ENCODE results near the gene ZBTB17.
"Not testable (repeated sequence)": the region's sequence is repeated elsewhere in the genome, so short reads cannot be mapped to it uniquely, and the experiment has no call there.

Gene ZBTB17

DNA sequence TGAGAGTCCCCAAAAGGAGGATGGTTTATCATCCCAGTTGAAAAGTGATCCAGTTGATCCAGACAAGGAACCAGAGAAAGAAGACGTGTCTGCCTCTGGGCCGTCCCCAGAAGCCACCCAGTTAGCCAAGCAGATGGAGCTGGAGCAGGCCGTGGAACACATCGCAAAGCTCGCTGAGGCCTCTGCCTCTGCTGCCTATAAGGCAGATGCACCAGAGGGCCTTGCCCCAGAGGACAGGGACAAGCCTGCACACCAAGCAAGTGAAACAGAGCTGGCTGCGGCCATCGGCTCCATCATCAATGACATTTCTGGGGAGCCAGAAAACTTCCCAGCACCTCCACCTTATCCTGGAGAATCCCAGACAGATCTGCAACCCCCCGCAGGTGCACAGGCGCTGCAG lies 43.3 kb downstream of the ZBTB17 start:
- no peak for DNase-seq

DNA sequence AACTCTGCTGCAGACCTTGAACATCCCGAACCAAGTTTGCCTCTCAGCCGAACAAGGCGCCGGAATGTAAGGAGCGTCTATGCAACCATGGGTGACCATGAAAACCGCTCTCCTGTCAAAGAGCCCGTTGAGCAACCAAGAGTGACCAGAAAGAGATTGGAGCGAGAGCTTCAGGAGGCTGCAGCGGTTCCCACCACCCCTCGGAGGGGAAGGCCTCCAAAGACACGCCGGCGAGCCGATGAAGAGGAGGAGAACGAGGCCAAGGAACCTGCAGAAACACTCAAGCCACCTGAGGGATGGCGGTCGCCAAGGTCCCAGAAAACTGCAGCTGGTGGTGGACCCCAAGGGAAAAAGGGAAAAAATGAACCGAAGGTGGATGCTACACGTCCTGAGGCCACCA lies 44.0 kb downstream of the ZBTB17 start:
- no peak for DNase-seq

DNA sequence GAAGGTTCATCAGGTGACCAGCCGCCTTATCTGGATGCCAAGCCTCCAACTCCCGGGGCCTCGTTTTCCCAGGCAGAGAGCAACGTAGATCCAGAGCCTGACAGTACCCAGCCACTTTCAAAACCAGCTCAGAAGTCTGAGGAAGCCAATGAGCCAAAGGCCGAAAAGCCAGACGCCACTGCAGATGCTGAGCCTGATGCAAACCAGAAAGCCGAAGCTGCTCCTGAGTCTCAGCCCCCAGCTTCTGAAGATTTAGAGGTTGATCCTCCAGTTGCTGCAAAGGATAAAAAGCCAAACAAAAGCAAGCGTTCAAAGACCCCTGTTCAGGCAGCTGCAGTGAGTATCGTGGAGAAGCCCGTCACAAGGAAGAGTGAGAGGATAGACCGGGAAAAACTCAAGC lies 44.5 kb downstream of the ZBTB17 start:
- DNase-seq: no peak

DNA sequence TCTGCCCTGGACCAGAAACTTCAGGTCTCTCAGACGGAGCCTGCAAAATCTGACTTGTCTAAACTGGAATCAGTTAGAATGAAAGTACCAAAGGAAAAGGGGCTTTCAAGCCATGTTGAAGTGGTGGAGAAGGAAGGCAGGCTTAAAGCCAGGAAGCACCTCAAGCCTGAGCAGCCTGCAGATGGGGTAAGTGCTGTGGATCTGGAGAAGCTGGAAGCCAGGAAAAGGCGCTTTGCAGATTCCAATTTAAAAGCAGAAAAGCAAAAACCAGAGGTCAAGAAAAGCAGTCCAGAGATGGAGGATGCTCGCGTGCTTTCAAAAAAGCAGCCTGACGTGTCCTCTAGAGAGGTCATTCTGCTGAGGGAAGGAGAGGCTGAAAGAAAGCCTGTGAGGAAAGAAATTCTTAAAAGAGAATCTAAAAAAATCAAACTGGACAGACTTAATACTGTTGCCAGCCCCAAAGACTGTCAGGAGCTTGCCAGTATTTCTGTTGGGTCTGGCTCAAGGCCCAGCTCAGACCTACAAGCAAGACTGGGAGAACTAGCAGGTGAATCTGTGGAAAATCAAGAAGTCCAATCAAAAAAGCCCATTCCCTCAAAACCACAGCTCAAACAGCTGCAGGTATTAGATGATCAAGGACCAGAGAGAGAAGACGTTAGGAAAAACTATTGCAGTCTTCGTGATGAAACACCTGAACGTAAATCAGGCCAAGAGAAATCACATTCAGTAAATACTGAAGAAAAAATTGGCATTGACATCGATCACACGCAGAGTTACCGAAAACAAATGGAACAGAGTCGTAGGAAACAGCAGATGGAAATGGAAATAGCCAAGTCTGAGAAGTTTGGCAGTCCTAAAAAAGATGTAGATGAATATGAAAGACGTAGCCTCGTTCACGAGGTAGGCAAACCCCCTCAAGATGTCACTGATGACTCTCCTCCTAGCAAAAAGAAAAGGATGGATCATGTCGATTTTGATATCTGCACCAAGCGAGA lies 46.6 kb downstream of the ZBTB17 start:
- DNase-seq: no peak

DNA sequence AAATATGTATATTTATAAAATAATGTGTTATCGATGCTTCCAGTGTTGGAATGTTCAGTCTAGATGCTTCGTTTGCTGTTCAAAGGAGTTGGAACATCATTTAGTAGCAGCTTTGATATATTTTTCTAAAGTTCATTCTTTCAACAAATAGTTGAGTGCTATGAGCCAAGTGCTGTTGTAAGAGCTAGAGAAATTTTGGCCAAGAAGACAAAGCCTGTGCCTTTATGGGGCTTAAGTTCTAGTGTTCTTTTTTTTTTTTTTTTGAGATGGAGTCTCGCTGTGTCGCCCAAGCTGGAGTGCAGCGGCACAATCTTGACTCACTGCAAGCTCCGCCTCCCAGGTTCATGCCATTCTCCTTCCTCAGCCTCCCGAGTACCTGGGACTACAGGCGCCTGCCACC lies 49.5 kb downstream of the ZBTB17 start:
- DNase-seq: not testable (repeated sequence)

DNA sequence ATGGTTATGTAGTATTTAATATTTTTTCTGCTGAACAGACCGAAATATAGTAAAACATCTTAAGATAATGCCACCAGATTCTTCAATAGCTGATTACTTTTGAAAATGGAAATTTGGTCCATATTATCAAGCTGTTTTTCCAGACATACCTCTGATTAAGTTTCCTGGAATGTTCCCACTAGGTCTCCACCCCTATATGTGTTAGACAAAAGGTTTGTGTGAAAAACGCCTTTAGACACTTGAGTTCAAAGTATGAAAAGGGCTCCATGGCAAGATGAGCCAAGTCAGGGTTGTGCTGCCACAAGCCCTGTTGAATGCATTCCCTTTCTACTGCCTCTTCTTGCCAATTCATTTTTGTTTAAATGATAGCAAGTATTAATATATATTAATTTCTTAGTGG lies 52.7 kb downstream of the ZBTB17 start:
- DNase-seq: no peak

DNA sequence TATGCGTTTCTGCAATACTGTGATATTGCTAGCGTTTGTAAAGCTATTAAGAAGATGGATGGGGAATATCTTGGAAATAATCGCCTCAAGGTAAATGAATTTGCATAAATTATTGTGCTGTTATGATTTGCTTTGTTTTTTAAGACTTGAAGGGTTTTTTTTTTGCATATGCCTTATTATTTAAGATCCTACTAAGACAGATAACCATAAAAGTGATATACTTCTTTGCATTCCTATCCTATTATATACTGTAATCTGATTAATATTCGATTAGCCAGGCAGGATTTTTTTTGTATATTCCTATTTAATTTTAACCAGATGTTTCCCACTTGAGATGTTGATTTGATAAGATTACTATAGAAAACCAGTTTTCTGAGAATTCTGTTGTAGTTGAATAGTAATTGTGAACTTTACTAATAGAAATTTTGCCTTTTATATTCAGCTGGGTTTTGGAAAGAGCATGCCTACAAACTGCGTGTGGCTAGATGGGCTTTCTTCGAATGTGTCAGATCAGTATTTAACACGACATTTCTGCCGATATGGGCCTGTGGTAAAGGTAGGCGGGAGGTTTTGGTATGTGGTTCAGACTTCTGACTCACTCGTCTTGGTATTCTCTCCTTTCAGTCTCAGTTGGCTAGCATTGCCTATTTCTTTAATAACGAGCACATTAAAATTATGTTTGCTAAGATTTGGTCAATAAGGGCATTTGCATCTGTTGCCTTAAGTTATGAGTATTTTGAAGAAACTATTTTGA lies 56.8 kb downstream of the ZBTB17 start:
- no peak for DNase-seq

DNA sequence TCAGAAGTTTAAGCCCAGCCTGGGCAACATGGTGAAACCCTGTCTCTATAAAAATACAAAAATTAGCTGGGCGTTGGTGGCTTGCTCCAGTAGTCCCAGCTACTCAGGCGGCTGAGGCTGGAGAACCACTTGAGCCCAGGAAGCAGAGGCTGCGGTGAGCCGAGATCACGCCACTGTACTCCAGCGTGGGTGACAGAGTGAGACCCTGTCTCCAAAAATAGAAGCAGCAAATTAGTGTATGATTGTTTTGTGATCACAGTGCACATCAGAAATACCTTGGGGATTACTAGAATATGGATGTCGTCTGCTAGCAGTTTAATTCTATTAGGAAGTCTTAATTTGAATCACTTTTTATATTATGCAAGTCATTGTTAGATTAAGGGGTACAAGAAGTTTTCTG lies 59.0 kb downstream of the ZBTB17 start:
- DNase-seq: no peak

DNA sequence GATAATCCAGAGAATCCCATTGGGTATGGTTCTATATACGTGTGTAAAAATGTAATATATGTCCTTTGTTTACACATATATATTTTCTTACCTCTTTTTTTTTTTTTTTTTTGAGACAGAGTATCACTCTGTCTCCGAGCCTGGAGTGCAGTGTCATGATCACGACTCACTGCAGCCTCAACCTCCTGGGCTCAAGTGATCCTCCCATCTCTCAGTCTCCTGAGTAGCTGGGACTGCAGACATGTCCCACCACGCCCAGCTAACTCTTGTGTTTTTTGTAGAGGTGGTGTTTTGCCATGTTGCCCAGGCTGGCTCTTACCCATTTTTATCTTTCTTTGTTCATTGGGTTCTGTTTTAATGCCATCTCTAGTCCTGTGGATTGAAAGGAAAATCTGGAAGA lies 59.5 kb downstream of the ZBTB17 start:
- DNase-seq: no peak

DNA sequence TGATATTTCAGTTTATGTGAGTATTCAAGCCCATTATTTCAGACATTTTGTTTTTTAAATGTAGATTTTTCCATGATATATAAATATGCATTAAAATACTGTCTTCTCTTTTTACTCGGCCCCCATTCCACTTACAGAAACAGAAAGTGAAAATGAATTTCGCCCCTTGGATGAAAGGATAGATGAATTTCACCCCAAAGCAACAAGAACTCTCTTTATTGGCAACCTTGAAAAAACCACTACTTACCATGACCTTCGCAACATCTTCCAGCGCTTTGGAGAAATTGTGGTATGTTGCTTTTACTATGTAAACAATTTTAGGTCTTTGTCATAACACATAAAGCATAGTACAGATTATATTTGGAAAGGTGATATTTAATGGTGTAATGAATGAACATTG lies 59.9 kb downstream of the ZBTB17 start:
- DNase-seq: no peak

DNA sequence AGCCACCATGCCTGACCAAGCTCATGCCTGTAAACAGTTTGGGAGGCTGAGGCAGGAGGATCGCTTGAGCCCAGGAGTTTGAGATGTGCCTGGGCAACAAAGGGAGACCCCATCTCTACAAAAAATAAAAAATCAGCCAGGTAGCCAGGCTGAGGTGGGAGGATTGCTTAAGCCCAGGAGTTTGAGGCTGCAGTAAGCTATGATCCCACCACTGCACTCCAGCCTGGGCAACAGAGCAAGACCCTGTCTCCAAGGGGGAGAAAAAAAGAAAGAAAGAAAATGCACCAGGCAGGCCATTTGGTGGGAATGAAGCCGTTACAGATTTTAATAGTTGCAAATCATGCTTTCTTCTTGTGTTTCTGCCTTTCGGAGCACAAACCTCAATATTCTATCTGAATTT lies 62.3 kb downstream of the ZBTB17 start:
- not testable (repeated sequence) for DNase-seq

DNA sequence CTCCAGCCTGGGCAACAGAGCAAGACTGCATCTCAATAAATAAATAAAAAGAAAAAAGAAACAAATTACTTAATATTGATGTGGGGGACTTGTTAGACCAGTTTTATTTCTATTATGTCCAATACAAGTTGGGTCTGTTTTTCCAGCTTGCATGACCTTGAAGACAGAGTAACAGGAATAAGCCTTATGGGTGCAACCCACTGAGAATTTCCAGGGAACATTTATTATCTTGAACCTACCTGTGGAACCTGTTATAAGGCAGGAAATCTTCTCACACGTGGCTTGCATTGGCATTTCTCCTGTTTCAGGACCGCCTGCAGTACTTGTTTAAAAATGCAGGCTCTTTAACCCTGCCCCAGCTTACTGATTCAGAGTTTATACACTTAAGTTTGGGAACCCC lies 64.0 kb downstream of the ZBTB17 start:
- no peak for DNase-seq

DNA sequence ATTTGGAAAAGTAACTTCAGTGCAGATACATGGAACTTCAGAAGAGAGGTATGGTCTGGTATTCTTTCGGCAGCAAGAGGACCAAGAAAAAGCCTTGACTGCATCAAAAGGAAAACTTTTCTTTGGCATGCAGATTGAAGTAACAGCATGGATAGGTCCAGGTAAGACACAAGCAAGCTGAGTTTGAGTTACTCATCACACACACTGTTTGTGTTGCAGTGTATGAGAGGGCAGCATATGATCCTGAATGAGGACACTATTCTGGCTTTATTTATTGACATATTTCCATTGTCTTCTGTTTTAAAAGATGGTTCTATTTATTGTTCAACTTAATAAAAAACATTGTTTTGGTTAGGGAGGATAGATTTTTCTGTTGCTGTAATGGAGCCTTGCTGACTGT lies 64.8 kb downstream of the ZBTB17 start:
- no peak for DNase-seq

DNA sequence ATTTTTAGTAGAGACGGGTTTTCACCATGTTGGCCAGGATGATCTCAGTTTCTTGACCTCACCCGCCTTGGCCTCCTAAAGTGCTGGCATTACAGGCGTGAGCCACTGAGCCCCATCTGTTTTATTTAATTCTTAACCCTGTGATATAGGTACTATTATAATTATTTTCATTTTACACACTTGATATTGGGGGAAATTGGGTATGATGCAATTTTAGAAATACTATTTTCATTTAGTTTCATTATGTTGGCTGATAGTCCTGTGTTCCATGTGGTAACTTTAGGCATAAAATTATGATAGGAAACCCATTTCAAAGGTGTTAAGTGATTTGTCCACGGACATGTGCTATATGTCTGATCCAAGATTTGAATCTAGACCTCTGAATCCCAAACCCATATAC lies 67.3 kb downstream of the ZBTB17 start:
- DNase-seq: no peak

DNA sequence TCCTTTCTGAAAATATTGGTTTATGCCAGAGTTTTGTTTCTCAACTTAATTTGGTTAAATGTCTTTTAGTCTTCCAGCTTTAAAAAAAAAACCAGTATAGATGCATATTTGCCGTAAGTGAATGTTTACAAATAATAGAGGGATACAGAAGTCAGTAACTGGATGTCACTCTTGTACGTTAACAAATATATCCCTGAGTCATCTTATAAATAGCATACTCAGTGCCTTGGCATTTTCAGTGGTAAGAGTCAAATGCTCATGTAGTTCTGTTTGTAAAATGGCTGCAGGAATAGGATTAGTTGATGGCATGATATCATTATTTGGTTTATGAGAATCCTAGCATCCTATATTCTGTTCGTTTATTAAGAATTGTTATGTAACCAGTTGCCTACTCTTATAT lies 73.0 kb downstream of the ZBTB17 start:
- DNase-seq: no peak

DNA sequence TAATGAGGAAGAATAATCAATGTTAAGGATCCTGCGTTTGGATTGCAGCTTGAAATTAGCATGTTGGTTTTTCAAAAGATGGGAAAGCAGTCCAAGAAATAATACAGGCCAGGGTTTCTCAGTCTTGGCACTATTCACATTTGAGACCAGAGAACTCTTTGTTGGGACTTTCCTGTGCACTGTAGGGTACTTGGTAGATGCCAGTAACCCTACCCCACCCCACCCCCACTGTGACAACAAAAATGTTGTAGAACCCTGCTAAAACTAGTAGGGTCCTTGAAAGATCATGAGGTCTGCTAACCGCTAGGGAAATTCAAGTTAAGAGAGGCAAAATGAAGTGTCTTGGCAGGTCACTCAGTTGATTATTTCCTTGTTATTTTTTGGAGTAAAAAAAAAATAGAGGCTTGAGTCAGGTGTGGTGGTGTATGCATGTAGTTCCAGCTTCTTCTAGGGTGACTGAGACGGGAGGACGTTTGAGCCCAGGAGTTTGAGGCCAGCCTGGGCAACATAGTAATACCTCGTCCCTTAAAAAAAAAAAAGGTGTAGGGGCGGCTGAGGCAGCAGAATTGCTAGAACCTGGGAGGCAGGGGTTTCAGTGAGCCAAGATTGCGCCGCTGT lies 75.1 kb downstream of the ZBTB17 start:
- no peak for DNase-seq

DNA sequence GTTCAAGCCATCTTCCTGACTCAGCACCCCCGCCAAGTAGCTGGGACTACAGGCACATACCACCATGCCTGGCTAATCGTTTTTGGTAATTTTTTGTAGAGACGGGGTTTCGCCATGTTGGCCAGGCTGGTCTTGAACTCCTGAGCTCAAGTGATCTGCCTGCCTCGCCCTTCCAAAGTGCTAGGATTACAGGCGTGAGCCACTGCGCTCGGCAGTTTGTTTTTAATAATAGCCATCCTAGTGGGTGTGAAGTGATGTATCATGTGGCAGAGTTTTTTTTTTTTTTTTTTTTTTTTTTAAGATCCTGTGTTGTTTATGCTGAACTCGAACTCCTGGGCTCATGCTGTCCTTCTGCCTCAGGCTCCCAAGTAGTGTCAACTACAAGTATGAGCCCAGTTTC lies 76.6 kb downstream of the ZBTB17 start:
- no peak for DNase-seq

DNA sequence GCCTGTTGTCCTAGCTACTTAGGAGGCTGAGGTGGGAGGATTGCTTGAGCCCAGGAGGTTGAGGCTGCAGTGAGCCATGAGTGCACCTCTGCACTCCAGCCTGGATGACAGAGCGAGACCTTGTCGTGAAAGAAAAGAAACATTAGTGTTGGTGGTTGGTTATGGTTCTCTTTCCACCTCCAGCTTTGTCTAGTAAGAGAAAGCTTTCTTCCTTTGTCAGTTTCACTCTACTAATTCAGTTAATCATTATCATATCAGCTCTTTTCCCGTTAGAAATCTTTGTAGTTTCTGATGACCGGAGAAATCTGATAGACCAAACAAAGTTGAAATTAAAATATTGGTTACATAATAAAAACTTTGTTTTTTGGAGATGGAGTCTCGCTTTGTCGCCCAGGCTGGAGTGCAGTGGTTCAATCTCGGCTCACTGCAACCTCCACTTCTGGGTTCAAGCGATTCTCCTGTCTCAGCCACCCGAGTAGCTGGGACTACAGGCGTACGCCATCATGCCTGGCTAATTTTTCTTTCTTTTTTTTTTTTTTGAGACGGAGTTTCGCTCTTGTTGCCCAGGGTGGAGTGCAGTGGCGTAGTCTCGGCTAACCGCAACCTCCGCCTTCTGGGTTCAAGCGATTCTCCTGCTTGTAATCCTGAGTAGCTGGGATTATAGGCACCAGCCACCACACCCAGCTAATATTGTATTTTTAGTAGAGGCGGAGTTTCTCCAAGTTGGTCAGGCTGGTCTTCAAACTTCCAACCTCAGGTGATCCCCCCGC lies 78.9 kb downstream of the ZBTB17 start:
- DNase-seq: not testable (repeated sequence)

DNA sequence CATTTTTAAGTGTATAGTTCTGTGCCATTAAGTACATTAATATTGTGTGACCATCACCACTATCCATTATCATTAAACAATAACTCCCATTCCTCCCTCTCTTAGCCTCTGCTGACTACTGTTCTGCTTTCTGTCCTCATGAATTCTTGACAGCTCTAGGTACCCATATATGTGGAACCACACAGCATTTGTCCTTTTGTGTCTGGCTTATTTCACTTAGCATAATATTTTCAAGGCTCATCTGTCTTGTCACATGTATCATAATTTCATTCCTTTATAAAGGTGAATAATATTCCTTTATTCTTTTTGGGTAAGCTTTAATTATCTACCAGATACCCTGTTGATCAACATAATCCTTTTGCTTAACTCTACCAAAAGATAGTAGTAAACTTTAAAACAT lies 80.7 kb downstream of the ZBTB17 start:
- DNase-seq: no peak

DNA sequence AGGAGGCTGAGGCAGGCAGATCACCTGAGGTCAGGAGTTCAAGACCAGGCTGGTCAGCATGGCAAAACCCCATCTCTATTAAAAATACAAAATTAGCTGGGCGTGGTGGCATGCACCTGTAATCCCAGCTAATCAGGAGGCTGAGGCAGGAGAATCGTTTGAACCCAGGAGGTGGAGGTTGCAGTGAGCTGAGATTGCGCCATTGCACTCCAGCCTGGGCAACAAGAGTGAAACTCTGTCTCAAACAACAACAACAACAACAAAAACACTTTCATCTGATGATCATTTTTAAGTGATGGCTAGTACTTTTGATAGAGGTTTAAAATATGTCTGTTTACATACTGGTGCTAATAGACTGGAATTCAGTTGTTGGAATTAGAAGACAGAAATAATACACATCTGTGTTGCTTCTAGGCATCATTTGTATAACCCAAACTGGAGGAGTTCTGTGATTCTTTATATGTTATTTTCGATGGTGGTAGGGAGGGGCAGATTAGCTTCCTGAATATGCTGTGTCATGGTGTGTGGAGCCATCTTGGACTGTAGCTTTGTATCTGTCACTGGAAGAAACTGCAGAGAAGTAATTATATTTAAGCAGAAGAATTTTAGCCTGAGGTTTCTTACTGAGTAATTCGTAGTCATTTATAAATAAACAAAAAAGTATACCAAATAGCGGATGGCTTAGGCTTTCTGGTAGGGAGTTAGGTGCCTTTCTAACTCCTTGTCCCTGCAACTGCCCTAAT lies 82.9 kb downstream of the ZBTB17 start:
- DNase-seq: not testable (repeated sequence)
